Heart right ventricle (tissue), 16 donors: ENCODE measurements around the gene ATXN1. TPM values are rescaled to one million over a fixed set of nuclear protein-coding genes. Genes with fewer than 3 reads are reported as not detected.

Source experiments
- ATAC-seq, 8 donors: fragments of 200-7000 bp; cut with Tn5 transposase; one replicate each; pipeline ENCODE4 v1.9.1; 2020; ENCODE audit warnings: mild to moderate bottlenecking in 8 of 8, moderate library complexity in 8 of 8, moderate number of reproducible peaks in 1 of 8
- DNase-seq, 2 donors: peaks; one replicate each; pipeline ENCODE4 v3.0.0-alpha.2; 2020
- H3K27ac ChIP-seq, 10 donors: fragments of 200-600 bp; sonication (generic) in 2 of 10; one replicate each; pipeline versions ENCODE4 v1.5.0 to v1.8.0; 2020 to 2022; ENCODE audit warnings: mild to moderate bottlenecking in 3 of 10
- H3K27me3 ChIP-seq, 7 donors: fragments of 200-600 bp; one replicate each; pipeline ENCODE4 v1.8.0; 2021 to 2022; ENCODE audit warnings: mild to moderate bottlenecking in 2 of 7
- H3K36me3 ChIP-seq, 9 donors: fragments of 200-600 bp; sonication (generic) in 1 of 9; one replicate each; pipeline versions ENCODE4 v1.5.0 to v1.8.0; 2020 to 2022; ENCODE audit warnings: mild to moderate bottlenecking in 2 of 9
- H3K4me1 ChIP-seq, 9 donors: fragments of 200-600 bp; sonication (generic) in 1 of 9; one replicate each; pipeline versions ENCODE4 v1.5.0 to v1.8.0; 2020 to 2022; ENCODE audit warnings: mild to moderate bottlenecking in 4 of 9
- H3K4me3 ChIP-seq, 10 donors: fragments of 200-600 bp; sonication (generic) in 2 of 10; one replicate each; pipeline versions ENCODE4 v1.5.0 to v1.8.0; 2020 to 2022; ENCODE audit warnings: mild to moderate bottlenecking in 7 of 10, moderate library complexity in 2 of 10
- H3K9me3 ChIP-seq, 11 donors: fragments of 200-600 bp in 10 of 11; sonication (generic) in 2 of 11; one replicate each; pipeline versions ENCODE4 v1.5.0 to v1.8.0; 2013 to 2022; ENCODE audit warnings: mild to moderate bottlenecking in 2 of 11, control low read depth in 1 of 11, moderate library complexity in 1 of 11
- CTCF ChIP-seq, 9 donors: fragments of 200-600 bp; sonication (generic) in 2 of 9; IDR thresholded peaks; one replicate each; pipeline versions ENCODE4 v1.5.0 to v1.8.0; 2021 to 2022; ENCODE audit warnings: antibody characterized with exemption in 9 of 9, mild to moderate bottlenecking in 5 of 9, moderate library complexity in 1 of 9
- WGBS, 2 donors: extraction: QIAGEN DNeasy Blood & Tissue Kit; methylation state at CpG; one replicate each; pipeline ENCODE4 v1.1.7; 2013; ENCODE audit warnings: inconsistent platforms in 1 of 2; 5-methylcytosine and 5-hydroxymethylcytosine counted together
- intact Hi-C, 10 donors: fragments of 100-400 bp; cut with DNase I; formaldehyde crosslinking; loops; one replicate each; pipeline versions ENCODE4 v1.11.1 to v1.14.2; 2022
- polyA plus RNA-seq, 2 donors: library from polyadenylated mRNA; stranded (reverse); fragments of 200-250 nt; gene quantifications; one replicate each; pipeline ENCODE4 v1.2.3, GENCODE V29; 2013
- total RNA-seq, 10 donors: library from RNA; stranded (reverse); fragmentation: NEBNext Ultra II Directional in 3 of 10; extraction: Animal tissue kit (Norgen Biotek cat#: 25700) in 3 of 10; gene quantifications; one replicate each; pipeline versions ENCODE4 v1.2.1 to v1.2.4, GENCODE V29; 2021 to 2023
- donor health status: Arrhythmogenic right ventricular cardiomyopathy.
- donor health status: ischemic (EF 13 %, LVEDD 7.1; RV severe dilation, severe dysfunction).
- donor health status: healthy with polysubstance abuse.
- donor health status: DM: no; HTN: yes; CAD: no.
- donor health status: DM: no; HTN: no; CAD: no.
- donor health status: ischemic (EF 25% LVEDD 6.9; RV normal size, moderate dysfunction).
- donor health status: ischemic (EF 25% LVEDD 5.7; RV mildly dilated, moderate dysfunction).
- donor health status: healthy.
- donor health status: DM: yes; HTN: yes; CAD: no.
- donor health status: Ischemic cardiomyopathy.
- donor health status: ischemic (EF 35%, LVEDD 5.7; RV mildly dilated, moderate dysfunction).
- donor health status: nonischemic (EF 11% LVEDD 7.7; RV severe dilation, severe dysfunction).
- donor health status: DM: yes; HTN: yes; CAD: no.
- donor health status: PGD.
- donor health status: ischemic (EF 29% LVEDD 5.4; RV normal size, mild dysfunction).
- donor health status: nonischemic (EF 23%, LVEDD 6.1; RV moderate dilation, normal function).

Gene ATXN1
- total and polyA plus RNA-seq, 12 donors = 4.1 to 46.5 (median 40.3) TPM

GRCh38 chr6:16684195-16684689 lies 77.0 kb downstream of the ATXN1 start:
- intact Hi-C loops = loop anchor here in 1 of 10 donors (10.0 kb wide), 1 partner anchor 71 kb away; no protein-coding TSS in a partner anchor
- H3K27ac ChIP-seq = peak overlapping the region in 1 of 10 donors; percentile 64
- peak in 3 of 8 donors; percentile 24 to 48 (median 34) for ATAC-seq

GRCh38 chr6:16683641-16684194 lies 77.5 kb downstream of the ATXN1 start:
- TF ChIP-seq CTCF (IDR thresholded peaks at IDR 0.05) = no peak
- peak in 1 of 2 donors; percentile 25 for DNase-seq
- no peaks in the 10 kb centered on the region for H3K27me3 ChIP-seq
- H3K9me3 ChIP-seq = no peaks in the 10 kb centered on the region
- 41 to 44% methylated on average over 4 of the region's 4 CpGs for WGBS, 2 donors
- intact Hi-C loops = loop anchor here in 1 of 10 donors (10.0 kb wide), 1 partner anchor 71 kb away; no protein-coding TSS in a partner anchor
- H3K4me3 ChIP-seq = no peak overlapping the region
- H3K36me3 ChIP-seq = peaks cover 0 to 9% (median 0%) of the 10 kb centered on the region in 9 donors
- H3K4me1 ChIP-seq = peaks cover 0 to 83% (median 22%) of the 10 kb centered on the region in 9 donors
- ATAC-seq = peak in 7 of 8 donors; percentile 44 to 76 (median 48)
- H3K27ac ChIP-seq = peak overlapping the region in 2 of 10 donors; percentile 13 to 64

More at GRCh38 chr6:16684195-16684689, 77.0 kb downstream of the ATXN1 start:
- H3K27me3 ChIP-seq = no peaks in the 10 kb centered on the region
- H3K9me3 ChIP-seq = no peaks in the 10 kb centered on the region
- DNase-seq = no peak
- WGBS, 2 donors = 83 to 85% methylated on average over 5 of the region's 5 CpGs
- TF ChIP-seq CTCF (IDR thresholded peaks at IDR 0.05) = no peak
- H3K4me3 ChIP-seq = no peak overlapping the region
- peaks cover 0 to 89% (median 27%) of the 10 kb centered on the region in 9 donors for H3K4me1 ChIP-seq
- H3K36me3 ChIP-seq = peaks cover 0 to 9% (median 0%) of the 10 kb centered on the region in 9 donors

GRCh38 chr6:16681260-16681873 lies 79.9 kb downstream of the ATXN1 start:
- 76 to 80% methylated on average over 8 of the region's 8 CpGs for WGBS, 2 donors

More at GRCh38 chr6:16681260-16681873, 79.9 kb downstream of the ATXN1 start:
- no peaks in the 10 kb centered on the region for H3K9me3 ChIP-seq
- H3K4me3 ChIP-seq = no peak overlapping the region
- H3K36me3 ChIP-seq = peaks cover 0 to 9% (median 0%) of the 10 kb centered on the region in 9 donors
- ATAC-seq (peak in 5 of 8 donors; percentile 53 to 82 (median 69)), DNase-seq (no peak)
- TF ChIP-seq CTCF (IDR thresholded peaks at IDR 0.05) = no peak
- intact Hi-C loops = loop anchor here in 1 of 10 donors (10.0 kb wide), 1 partner anchor 73 kb away; no protein-coding TSS in a partner anchor
- no peaks in the 10 kb centered on the region for H3K27me3 ChIP-seq
- peaks cover 0 to 72% (median 34%) of the 10 kb centered on the region in 9 donors for H3K4me1 ChIP-seq
- H3K27ac ChIP-seq = peak overlapping the region in 1 of 10 donors; percentile 64
